COLO668 (cell line): Measurements from ENCODE around the gene FGD5.

Source experiments
- DNase-seq: peaks from one replicate; lab custom pipeline; 2025; ENCODE audit not compliant: unreplicated experiment; lab: John Stamatoyannopoulos, UW

The FGD5 gene

GRCh38 chr3:14787630-14788029, 31.1 kb upstream of the FGD5 start:
- no peak for DNase-seq

DNA sequence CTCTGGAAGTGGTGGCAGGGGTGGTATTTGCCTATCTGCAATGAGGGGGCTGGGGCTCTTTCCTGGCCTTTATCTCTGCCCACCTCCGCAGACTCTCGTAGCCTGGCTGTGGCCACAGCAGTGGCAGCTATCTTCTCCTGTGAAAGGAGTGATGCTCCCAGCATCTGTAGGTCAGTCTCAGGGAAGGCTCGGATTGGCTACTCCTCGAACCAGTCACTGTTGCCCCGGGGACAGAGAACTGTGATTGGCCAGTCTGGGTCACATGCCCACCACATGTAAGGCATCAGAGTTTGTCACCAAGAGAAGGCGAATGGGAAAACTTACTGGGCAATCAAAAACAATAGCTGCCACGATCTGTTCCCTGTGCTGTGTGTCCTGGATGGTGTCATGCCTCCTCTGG, 30.1 kb upstream of the FGD5 start:
- no peak for DNase-seq

GRCh38 chr3:14789221-14789620, 29.5 kb upstream of the FGD5 start:
- DNase-seq, result no peak

DNA sequence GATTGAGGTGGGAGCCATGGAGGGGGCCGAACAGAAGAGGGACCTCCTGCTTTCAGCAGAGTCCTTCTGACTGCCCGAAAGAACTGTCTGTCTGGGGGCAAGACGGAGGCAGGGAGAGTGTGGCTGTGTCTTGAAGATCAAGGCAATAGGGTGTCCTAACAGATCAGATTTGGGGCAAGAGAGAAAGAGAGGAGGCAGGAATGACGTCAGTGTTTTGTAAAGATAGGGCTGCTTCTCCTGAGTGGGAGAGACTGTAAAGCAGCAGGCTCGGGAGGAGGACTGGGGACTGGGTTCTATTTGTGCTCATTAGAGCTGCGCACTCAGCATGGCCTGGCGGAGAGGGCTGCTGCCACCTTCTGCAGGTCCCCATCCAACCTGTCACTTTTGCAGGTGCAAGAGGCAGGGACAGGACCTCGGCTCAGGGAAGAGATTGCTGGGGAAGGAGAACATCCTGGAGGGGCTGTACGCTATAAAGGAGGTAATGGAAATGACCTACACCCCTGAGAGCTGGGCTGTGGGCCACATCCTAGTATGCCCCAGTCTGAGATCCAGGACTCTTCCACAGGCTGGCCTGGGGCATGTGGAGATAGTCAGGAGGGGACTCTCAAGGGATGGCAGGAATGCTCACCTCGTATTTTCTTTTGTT, 29.0 kb upstream of the FGD5 start:
- no peak for DNase-seq

- peak; percentile 14 for DNase-seq
Observed at GRCh38 chr3:14791343-14791945, 27.3 kb upstream of the FGD5 start.

DNA sequence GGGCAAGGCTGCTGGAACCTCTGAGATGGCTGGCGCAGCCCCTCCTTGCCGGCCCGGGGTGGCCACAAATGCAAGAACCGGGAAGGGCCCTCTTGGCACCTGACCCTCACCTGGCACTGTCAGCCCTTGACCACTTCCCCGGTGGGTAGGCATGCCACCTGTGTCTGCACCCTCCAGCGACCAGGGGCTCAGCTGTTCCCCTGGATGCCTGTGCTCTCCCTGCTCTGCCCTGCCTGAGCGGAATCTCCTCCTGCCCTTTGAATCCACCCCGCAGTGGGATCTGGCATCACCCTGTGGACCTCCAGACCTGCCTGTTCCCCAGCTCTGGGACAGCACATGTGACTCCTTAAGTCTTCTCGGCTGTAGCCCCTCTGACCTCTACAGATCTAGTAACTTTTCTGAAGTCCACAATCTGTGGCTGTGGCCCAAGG, 26.1 kb upstream of the FGD5 start:
- DNase-seq, result no peak

DNA sequence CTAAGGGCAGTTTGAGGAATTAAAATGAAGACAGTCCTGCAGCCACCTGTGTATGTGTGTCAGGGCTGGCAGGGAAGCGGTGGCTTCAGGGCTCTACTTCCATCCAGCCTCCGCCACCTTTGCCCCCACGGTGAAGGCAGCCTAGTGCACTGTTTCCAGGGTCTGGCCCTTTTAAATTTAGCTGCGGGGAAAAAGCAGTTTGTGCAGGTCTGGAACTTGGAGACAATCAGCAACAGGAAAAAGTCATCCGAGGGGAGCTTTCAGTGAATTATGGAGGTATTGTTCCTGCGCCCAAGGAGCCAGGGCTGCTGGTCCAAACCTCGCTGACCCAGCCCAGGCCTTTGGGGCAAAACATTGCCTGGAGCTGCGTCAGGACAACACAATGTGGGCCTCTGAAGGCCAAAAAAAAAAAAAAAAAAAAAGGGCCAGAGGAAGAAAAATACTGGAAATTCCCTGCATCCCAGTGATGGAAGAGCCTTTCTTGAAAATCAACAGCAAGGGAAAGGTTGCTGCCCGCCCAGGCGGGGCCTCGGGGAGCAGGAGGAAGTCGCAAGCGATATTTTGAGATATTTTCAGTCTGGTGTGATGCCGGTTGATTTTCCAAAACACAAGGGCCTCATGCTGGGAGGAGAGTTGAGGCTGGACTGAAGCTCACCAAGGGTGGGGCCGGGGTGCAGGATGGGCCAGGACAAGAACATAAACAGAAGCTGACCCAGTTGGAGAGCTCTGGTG, 25.5 kb upstream of the FGD5 start:
- no peak for DNase-seq

DNA sequence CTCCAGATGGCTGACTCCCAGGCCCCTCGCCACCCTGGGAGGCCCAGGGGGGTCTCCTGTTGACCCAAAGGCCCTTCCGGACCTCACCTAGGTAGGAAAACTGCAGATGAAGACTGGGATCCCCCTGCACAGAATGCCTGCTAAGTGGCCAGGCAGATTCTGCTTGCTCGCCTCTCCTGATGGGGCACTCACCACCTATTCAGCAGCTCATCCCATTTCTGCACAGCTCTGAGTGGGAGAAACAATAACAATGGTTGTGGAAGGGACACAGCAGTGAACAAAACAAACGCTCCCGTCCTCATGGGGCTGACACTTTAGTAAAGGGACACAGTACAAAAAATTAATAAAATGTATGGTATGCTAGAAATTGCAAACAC, 24.9 kb upstream of the FGD5 start:
- DNase-seq, result no peak

DNA sequence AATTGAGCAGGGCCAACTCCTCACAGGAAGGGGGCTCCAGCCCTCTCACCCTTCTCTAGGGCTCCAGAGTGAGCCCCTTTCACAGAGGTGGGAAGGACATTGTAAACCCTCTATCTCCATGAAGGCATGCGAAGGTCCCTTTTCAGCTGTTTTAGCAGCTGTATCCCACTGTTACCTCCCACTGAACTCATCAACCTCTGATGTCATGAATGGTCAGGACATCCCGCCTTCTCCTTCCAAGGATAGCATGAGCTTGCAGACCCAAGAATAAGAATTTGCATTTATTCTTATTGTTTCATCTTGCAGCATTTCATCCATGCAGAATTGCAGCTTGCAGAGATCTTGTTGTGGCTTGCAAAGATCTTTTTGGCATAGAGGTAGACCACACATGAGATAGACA, 24.3 kb upstream of the FGD5 start:
- DNase-seq, result no peak

DNA sequence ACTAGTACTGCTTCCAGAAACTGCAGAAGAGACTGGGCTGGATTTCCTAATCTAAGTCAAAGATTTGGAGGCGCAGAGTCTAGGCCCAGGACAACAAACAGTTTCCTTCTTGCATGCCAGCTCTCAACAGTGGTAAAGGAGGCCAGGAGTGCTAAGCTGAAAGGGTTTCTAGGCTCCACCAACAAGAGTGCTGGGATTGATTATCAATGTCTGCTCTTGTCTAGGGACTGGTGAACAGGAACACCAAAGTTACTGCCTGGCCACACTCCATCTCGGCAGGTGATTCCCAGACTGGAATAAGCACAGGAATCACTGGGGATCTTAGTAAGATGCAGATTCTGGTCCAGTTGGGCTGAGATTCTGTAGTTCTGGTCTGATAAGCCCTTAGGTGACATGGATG, 22.8 kb upstream of the FGD5 start:
- DNase-seq, result no peak

- no peak for DNase-seq
Observed at GRCh38 chr3:14796403-14797077, 22.2 kb upstream of the FGD5 start.

DNA sequence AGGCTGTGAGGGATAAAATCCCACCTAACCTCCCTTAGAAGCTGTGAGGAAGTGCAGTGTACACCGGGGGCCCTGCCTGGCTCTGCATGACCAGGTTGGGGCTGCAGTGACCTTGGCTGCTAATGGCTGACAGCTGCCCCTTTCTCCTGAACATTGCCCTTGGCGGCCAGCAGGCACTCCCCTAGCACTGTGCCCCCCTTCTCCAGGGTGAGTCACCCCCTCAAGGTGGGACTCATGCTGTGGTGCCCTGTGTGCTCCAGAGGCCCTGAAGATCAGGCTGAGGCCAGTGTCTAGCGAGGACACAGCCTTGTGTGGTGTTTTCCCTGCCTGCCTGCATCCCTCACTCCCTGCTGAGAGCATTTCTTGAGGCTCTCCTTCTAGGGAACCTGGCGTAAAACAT, 21.0 kb upstream of the FGD5 start:
- DNase-seq, result no peak

DNA sequence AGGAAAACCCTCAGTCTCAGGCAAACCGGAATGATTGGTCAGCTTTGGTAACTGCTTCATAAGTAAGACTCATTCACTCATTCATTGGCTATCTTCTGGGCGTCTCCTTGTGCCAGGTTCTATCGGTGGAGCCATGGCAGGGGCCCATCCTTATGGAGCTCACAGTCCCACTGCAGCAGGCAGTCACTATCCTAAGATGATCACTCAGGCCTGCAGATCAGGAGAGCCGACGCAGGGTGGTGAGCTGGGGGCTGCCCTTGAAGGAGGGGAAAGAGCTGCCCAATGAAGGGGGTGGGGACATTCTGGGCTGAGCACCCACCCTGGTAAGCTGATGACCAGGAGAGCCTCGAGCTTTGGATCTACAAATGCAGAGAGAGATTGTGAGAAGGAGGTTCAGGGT, 20.5 kb upstream of the FGD5 start:
- no peak for DNase-seq

DNA sequence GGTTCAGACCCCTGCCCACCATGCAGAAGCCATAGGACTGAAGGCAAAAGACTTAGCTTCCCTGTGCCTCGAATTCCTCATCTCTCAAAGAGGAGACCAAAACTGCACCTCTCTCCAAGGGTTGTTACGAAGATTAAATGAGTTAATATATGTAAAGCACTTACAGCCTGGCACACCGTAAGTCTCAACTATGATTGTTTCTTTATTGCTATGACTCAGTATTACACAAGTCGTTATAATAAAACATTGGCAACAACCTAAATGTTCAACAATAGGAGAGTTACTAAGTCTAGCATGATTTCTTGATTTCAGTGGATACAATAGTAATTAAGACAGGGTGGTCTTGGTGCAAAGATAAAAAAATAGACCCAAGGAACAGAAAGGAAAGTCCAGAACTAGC, 19.6 kb upstream of the FGD5 start:
- no peak for DNase-seq

DNA sequence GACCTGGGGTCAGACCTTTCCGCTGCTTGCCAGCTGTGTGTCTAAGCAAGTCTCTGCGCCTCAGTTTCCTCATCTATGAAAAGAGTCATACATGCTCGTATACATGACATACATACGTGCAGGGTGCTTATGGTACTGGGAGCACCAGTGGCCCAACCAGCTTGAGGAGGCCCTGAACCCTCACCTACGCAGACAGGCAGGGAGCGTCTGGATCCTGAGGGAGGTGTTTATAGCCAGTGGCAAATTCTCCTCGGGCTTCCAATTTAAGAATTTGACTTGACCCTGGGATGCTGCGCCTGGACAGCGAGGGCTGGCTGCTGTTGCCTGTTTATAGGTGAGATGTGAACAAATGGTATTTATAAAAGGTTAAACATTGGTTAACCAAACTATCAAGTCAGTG, 17.7 kb upstream of the FGD5 start:
- no peak for DNase-seq

DNA sequence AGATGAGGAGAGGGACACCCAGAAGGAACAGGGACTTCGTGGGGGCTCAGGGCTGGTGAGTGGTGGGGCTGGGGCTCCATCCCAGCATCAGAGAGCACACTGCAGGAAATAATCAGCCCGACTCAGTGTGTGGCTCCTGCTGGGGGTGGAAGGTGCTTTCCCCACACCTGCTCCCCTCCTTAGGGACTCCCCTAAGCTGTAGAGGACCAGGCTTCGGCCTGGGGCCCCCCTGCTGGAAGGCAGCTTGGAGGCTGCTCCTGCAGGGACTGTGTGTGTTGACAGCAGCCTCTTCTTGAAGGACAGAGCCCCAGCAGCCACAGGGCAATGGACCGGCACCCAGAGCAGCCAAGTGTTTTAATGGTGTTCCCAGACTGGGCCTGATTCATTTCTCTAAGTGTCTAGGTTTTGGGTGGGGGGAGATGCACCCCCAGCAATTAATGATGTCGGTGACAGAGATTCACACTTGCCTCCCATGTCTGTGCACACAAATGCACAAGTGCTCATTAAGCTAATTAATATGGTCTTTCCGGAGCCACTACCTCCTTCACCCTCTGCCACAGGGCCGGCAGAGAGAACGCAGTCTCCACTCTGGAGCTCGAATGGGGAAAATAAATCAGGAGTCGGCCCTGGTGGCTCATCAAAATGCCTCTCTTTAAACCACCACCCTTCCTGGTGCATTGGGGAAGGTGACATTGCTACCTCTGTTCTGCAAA, 16.9 kb upstream of the FGD5 start:
- DNase-seq, result no peak

DNA sequence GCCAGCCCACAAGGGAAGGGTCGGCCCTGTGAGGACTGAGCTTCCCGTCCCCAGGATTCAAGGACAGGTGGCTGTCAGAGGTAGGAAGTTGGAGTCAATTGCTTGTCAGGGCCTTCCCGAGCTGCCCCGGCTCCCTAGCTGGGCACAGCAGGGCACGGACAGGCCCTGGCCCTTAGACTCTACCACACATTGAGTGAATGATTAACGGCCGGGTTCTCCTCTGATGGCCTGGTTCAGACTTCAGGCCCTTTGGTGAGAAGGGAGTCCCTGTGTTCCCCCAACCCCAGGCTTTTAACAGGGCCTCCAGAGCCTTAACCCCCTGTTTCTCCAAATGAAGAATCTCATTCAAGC, 16.4 kb upstream of the FGD5 start:
- no peak for DNase-seq

DNA sequence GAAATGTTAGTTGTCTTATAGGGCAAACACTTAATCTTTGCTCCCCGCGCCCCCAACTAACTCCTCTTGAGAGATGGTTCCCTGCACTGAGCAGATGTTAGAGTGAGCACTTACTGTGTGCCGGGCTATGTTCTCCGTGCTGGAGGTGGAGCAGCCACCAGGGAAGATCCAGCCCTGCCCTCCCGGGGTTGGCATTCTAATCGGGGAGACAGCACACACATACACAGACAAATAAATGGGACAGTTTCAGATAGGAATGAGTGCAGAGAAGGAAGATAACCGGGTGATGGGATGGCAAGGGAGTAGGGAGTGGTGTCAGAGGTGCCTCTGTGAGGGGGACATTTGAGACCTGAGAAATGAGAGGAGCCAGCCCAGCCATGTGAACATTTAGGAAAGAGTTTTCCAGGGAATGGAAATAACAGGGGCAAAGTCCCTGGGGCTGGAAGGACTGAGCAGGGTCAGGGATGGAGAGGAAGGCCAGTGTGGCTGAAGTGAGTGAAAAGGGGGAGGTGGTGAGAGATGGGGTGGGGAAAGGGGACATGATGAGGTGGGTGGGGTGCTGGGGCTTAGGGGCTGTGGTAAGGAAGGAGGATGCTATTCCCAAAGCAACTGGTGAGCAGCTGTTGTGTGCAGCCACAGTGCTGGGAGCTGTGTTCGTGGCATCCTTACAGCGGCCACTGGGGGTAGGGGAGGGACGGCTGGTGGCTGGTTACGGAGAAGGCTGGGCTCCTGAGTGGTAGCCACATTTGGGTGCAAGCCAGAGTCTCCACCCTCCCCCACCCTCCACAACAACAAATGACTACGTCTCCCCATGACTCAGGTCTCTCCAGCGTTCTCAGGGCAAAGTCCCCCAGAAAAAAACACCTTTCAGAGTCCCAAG, 15.4 kb upstream of the FGD5 start:
- DNase-seq, result no peak

- no peak for DNase-seq
Observed at GRCh38 chr3:14803981-14804834, 14.6 kb upstream of the FGD5 start.
